Astrocyte (in vitro differentiated cells and primary cell): ENCODE data around the gene PTRH1. TPM values are rescaled to one million over a fixed set of nuclear protein-coding genes. Genes with fewer than 3 reads are reported as not detected.
A peak's percentile ranks its signal among the peaks of the same experiment; 100 is the strongest.

Source experiments
- DNase-seq: peaks from one replicate; pipeline ENCODE4 v3.0.0-alpha.2; 2010; ENCODE audit warnings: low read depth
- FAIRE-seq: peaks from 2 replicates; lab custom pipeline; 2011; peaks lifted over from hg19 to GRCh38; lab: Jason Lieb, UNC
- H2AFZ ChIP-seq: 2 replicates; pipeline ENCODE4 v1.6.0; 2012; ENCODE audit warnings: low read depth, low read length, inconsistent platforms
- H3K27ac ChIP-seq: 2 replicates; pipeline ENCODE4 v1.5.1; 2011; ENCODE audit warnings: low read depth, low read length, inconsistent platforms
- H3K27me3 ChIP-seq: 2 replicates; pipeline ENCODE4 v1.6.0; 2011; ENCODE audit warnings: low read length, inconsistent platforms; ENCODE audit not compliant: insufficient read depth
- H3K36me3 ChIP-seq: 2 replicates; pipeline ENCODE4 v1.5.1; 2011; ENCODE audit warnings: low read length, inconsistent platforms; ENCODE audit not compliant: insufficient read depth
- H3K4me1 ChIP-seq: 2 replicates; pipeline ENCODE4 v1.5.1; 2011; ENCODE audit warnings: low read length, inconsistent platforms; ENCODE audit not compliant: insufficient read depth
- H3K4me2 ChIP-seq: 2 replicates; pipeline ENCODE4 v1.6.0; 2012; ENCODE audit warnings: low read length, inconsistent platforms
- H3K4me3 ChIP-seq: 2 replicates; pipeline ENCODE4 v1.5.1; 2011; ENCODE audit warnings: low read depth, mild to moderate bottlenecking, low read length, inconsistent platforms; ENCODE audit not compliant: insufficient read depth
- H3K79me2 ChIP-seq: 2 replicates; pipeline ENCODE4 v1.6.0; 2012; ENCODE audit warnings: mild to moderate bottlenecking, low read length, inconsistent platforms; ENCODE audit not compliant: insufficient read depth
- H3K9ac ChIP-seq: 2 replicates; pipeline ENCODE4 v1.6.0; 2012; ENCODE audit warnings: mild to moderate bottlenecking, low read length, inconsistent platforms
- H3K9me3 ChIP-seq: 2 replicates; pipeline ENCODE4 v1.5.1; 2012; ENCODE audit warnings: low read depth, mild to moderate bottlenecking, low read length, inconsistent platforms; ENCODE audit not compliant: insufficient read depth
- H4K20me1 ChIP-seq: 2 replicates; pipeline ENCODE4 v1.6.0; 2012; ENCODE audit warnings: low read length, inconsistent platforms; ENCODE audit not compliant: insufficient read depth
- H3K27ac Mint-ChIP-seq: one replicate; pipeline ENCODE4 v1.8.0; 2021; ENCODE audit warnings: mild to moderate bottlenecking, mixed read lengths; ENCODE audit not compliant: unreplicated experiment
- H3K27me3 Mint-ChIP-seq: one replicate; pipeline ENCODE4 v1.8.0; 2021; ENCODE audit warnings: low read depth, mixed read lengths; ENCODE audit not compliant: unreplicated experiment
- H3K36me3 Mint-ChIP-seq: one replicate; pipeline ENCODE4 v1.8.0; 2021; ENCODE audit warnings: low read depth, mixed read lengths; ENCODE audit not compliant: unreplicated experiment
- H3K4me1 Mint-ChIP-seq: one replicate; pipeline ENCODE4 v1.8.0; 2021; ENCODE audit warnings: low read depth, mixed read lengths; ENCODE audit not compliant: unreplicated experiment
- H3K4me3 Mint-ChIP-seq: one replicate; pipeline ENCODE4 v1.8.0; 2021; ENCODE audit warnings: mild to moderate bottlenecking, moderate library complexity, mixed read lengths; ENCODE audit not compliant: unreplicated experiment
- H3K9me3 Mint-ChIP-seq: one replicate; pipeline ENCODE4 v1.8.0; 2021; ENCODE audit warnings: mild to moderate bottlenecking, mixed read lengths; ENCODE audit not compliant: unreplicated experiment
- CTCF ChIP-seq: IDR thresholded peaks from 2 replicates; pipeline ENCODE4 v1.5.1; 2011; ENCODE audit warnings: low read depth, mild to moderate bottlenecking, inconsistent platforms, low read length, moderate library complexity; ENCODE audit not compliant: insufficient read depth
- EZH2 ChIP-seq: IDR thresholded peaks from 2 replicates; pipeline ENCODE4 v1.6.1; 2012; ENCODE audit warnings: mild to moderate bottlenecking, low read length, inconsistent platforms; ENCODE audit not compliant: insufficient read depth
- total RNA-seq: library from RNA; stranded (reverse); gene quantifications from 2 replicates; pipeline ENCODE4 v1.2.1, GENCODE V29; 2021

The PTRH1 gene
- total RNA-seq, 1 donor from 2014 or later: 9.9 TPM

GRCh38 chr9:127714951-127715469 is 453 bp downstream of the PTRH1 start:
- TF ChIP-seq CTCF (no peak), EZH2 (no peak)
- H2AFZ ChIP-seq: peak overlapping the region; percentile 91

GRCh38 chr9:127714020-127714750 is 1.3 kb downstream of the PTRH1 start:
- no peak for FAIRE-seq

More at GRCh38 chr9:127714951-127715469, 453 bp downstream of the PTRH1 start:
- H3K36me3 Mint-ChIP-seq: peaks cover 4% of the 10 kb centered on the region
- Histone ChIP-seq H3K79me2 (peaks cover 9% of the 10 kb centered on the region), H4K20me1 (peaks cover 37% of the 10 kb centered on the region), H3K4me1 (peaks cover 12% of the 10 kb centered on the region), H3K9ac (peak overlapping the region; percentile 88), H3K9me3 (no peaks in the 10 kb centered on the region), H3K27me3 (no peaks in the 10 kb centered on the region), H3K4me3 (peak overlapping the region; percentile 92), H3K4me2 (peak overlapping the region; percentile 100), H3K27ac (peak overlapping the region; percentile 52), H3K36me3 (no peaks in the 10 kb centered on the region)
- peak overlapping the region; percentile 99 for H3K4me3 Mint-ChIP-seq
- no peaks in the 10 kb centered on the region for H3K9me3 Mint-ChIP-seq
- no peak for FAIRE-seq
- DNase-seq: no peak
- H3K27ac Mint-ChIP-seq: peak overlapping the region; percentile 97
- H3K27me3 Mint-ChIP-seq: peaks cover 4% of the 10 kb centered on the region
- peaks cover 2% of the 10 kb centered on the region for H3K4me1 Mint-ChIP-seq

More at GRCh38 chr9:127714020-127714750, 1.3 kb downstream of the PTRH1 start:
- Mint-ChIP-seq H3K4me3 (peak overlapping the region; percentile 85), H3K36me3 (peaks cover 6% of the 10 kb centered on the region), H3K27me3 (peaks cover 4% of the 10 kb centered on the region), H3K27ac (no peak overlapping the region), H3K4me1 (peaks cover 2% of the 10 kb centered on the region), H3K9me3 (no peaks in the 10 kb centered on the region)
- Histone ChIP-seq H3K36me3 (no peaks in the 10 kb centered on the region), H3K4me2 (peak overlapping the region; percentile 100), H2AFZ (no peak overlapping the region), H3K79me2 (peaks cover 9% of the 10 kb centered on the region), H3K27ac (no peak overlapping the region), H3K4me1 (peaks cover 12% of the 10 kb centered on the region), H3K9me3 (no peaks in the 10 kb centered on the region), H4K20me1 (peaks cover 37% of the 10 kb centered on the region), H3K4me3 (peak overlapping the region; percentile 50), H3K27me3 (no peaks in the 10 kb centered on the region), H3K9ac (peak overlapping the region; percentile 21)
- no peak for DNase-seq
- TF ChIP-seq EZH2 (no peak), CTCF (no peak)
